HUES48 (cell line): ENCODE results near the gene SOX4.

ENCODE experiments used
- H3K27ac ChIP-seq: one replicate; pipeline ENCODE4 v1.7.0; 2013; ENCODE audit warnings: low read depth, low read length, inconsistent platforms
- H3K27me3 ChIP-seq: 2 replicates; pipeline ENCODE4 v1.6.1; 2013; ENCODE audit warnings: mild to moderate bottlenecking, low read length; ENCODE audit not compliant: control insufficient read depth, insufficient read depth
- H3K36me3 ChIP-seq: 2 replicates; pipeline ENCODE4 v1.6.1; 2013; ENCODE audit warnings: low read length; ENCODE audit not compliant: control insufficient read depth, insufficient read depth
- H3K4me1 ChIP-seq: 2 replicates; pipeline ENCODE4 v1.6.1; 2013; ENCODE audit warnings: mild to moderate bottlenecking, low read length; ENCODE audit not compliant: control insufficient read depth, insufficient read depth
- H3K4me3 ChIP-seq: 2 replicates; pipeline ENCODE4 v1.5.1; 2013; ENCODE audit warnings: mild to moderate bottlenecking, low read depth, low read length
- H3K9ac ChIP-seq: 2 replicates; pipeline ENCODE4 v1.6.1; 2013; ENCODE audit warnings: mild to moderate bottlenecking, low read depth, low read length, moderate library complexity
- H3K9me3 ChIP-seq: 2 replicates; pipeline ENCODE4 v1.6.1; 2013; ENCODE audit warnings: low read length; ENCODE audit not compliant: control insufficient read depth, insufficient read depth

Gene SOX4

GRCh38 chr6:21593927-21594415 is 420 bp downstream of the SOX4 start:
- Histone ChIP-seq H3K9me3 (no peaks in the 10 kb centered on the region), H3K4me1 (peaks cover 15% of the 10 kb centered on the region), H3K27me3 (no peaks in the 10 kb centered on the region), H3K4me3 (peak overlapping the region; percentile 80), H3K9ac (peak overlapping the region; percentile 93), H3K36me3 (peaks cover 16% of the 10 kb centered on the region), H3K27ac (peak overlapping the region; percentile 82)

- peak overlapping the region; percentile 80 for H3K4me3 ChIP-seq
- peaks cover 16% of the 10 kb centered on the region for H3K36me3 ChIP-seq
- H3K9ac ChIP-seq: peak overlapping the region; percentile 93
- no peaks in the 10 kb centered on the region for H3K9me3 ChIP-seq
- no peaks in the 10 kb centered on the region for H3K27me3 ChIP-seq
- peak overlapping the region; percentile 82 for H3K27ac ChIP-seq
- peaks cover 19% of the 10 kb centered on the region for H3K4me1 ChIP-seq
Measured at GRCh38 chr6:21594416-21595281, 1.1 kb downstream of the SOX4 start.

- peak overlapping the region; percentile 82 for H3K27ac ChIP-seq
- H3K9me3 ChIP-seq: no peaks in the 10 kb centered on the region
- H3K4me3 ChIP-seq: peak overlapping the region; percentile 80
- H3K4me1 ChIP-seq: peaks cover 24% of the 10 kb centered on the region
- H3K9ac ChIP-seq: peak overlapping the region; percentile 88
- peaks cover 16% of the 10 kb centered on the region for H3K36me3 ChIP-seq
- no peaks in the 10 kb centered on the region for H3K27me3 ChIP-seq
Measured at GRCh38 chr6:21595285-21596144, 2.0 kb downstream of the SOX4 start.

- peaks cover 16% of the 10 kb centered on the region for H3K36me3 ChIP-seq
- H3K4me1 ChIP-seq: peaks cover 24% of the 10 kb centered on the region
- peak overlapping the region; percentile 80 for H3K4me3 ChIP-seq
- H3K27me3 ChIP-seq: no peaks in the 10 kb centered on the region
- H3K9ac ChIP-seq: peak overlapping the region; percentile 88
- no peaks in the 10 kb centered on the region for H3K9me3 ChIP-seq
- peak overlapping the region; percentile 82 for H3K27ac ChIP-seq
Measured at GRCh38 chr6:21596145-21596948, 2.8 kb downstream of the SOX4 start.

- Histone ChIP-seq H3K27me3 (no peaks in the 10 kb centered on the region), H3K9me3 (no peaks in the 10 kb centered on the region), H3K9ac (peak overlapping the region; percentile 88), H3K36me3 (peaks cover 16% of the 10 kb centered on the region), H3K4me3 (peak overlapping the region; percentile 80), H3K4me1 (peaks cover 24% of the 10 kb centered on the region), H3K27ac (peak overlapping the region; percentile 82)
Measured at GRCh38 chr6:21596949-21597682, 3.6 kb downstream of the SOX4 start.

GRCh38 chr6:21597801-21598673 is 4.5 kb downstream of the SOX4 start:
- Histone ChIP-seq H3K4me1 (peaks cover 24% of the 10 kb centered on the region), H3K36me3 (peaks cover 16% of the 10 kb centered on the region), H3K9ac (peak overlapping the region; percentile 88), H3K9me3 (no peaks in the 10 kb centered on the region), H3K4me3 (peak overlapping the region; percentile 80), H3K27ac (peak overlapping the region; percentile 86), H3K27me3 (no peaks in the 10 kb centered on the region)

- Histone ChIP-seq H3K4me1 (peaks cover 24% of the 10 kb centered on the region), H3K36me3 (peaks cover 16% of the 10 kb centered on the region), H3K27me3 (no peaks in the 10 kb centered on the region), H3K4me3 (peak overlapping the region; percentile 80), H3K27ac (peak overlapping the region; percentile 86), H3K9ac (peak overlapping the region; percentile 88), H3K9me3 (no peaks in the 10 kb centered on the region)
Measured at GRCh38 chr6:21598674-21599023, 5.1 kb downstream of the SOX4 start.

GRCh38 chr6:21599051-21599696 is 5.6 kb downstream of the SOX4 start:
- Histone ChIP-seq H3K9me3 (no peaks in the 10 kb centered on the region), H3K36me3 (peaks cover 16% of the 10 kb centered on the region), H3K27me3 (no peaks in the 10 kb centered on the region), H3K4me1 (peaks cover 24% of the 10 kb centered on the region), H3K27ac (peak overlapping the region; percentile 86), H3K9ac (peak overlapping the region; percentile 88; the same call in 1 of the 2 replicates), H3K4me3 (peak overlapping the region; percentile 80)

GRCh38 chr6:21601339-21601923 is 7.9 kb downstream of the SOX4 start:
- Histone ChIP-seq H3K9ac (no peak overlapping the region), H3K27me3 (no peaks in the 10 kb centered on the region), H3K4me3 (no peak overlapping the region), H3K27ac (peak overlapping the region; percentile 17), H3K36me3 (peaks cover 12% of the 10 kb centered on the region), H3K4me1 (peaks cover 24% of the 10 kb centered on the region), H3K9me3 (no peaks in the 10 kb centered on the region)
